ENCODE data around the gene SYNPO. TPM values are rescaled to one million over a fixed set of nuclear protein-coding genes. Genes with fewer than 3 reads are reported as not detected.

The SYNPO gene
- total RNA-seq, 4 donors from 2014 or later: 20.4 to 54.0 (median 39.3) TPM

- no peak overlapping the region for H3K4me3 ChIP-seq
- no peaks in the 10 kb centered on the region for H3K9me3 ChIP-seq
- WGBS: 92% methylated on average over 6 of the region's 6 CpGs
- TF ChIP-seq POLR2A (IDR thresholded peaks at IDR 0.05; ENCODE audit: low read depth) (no peak), POLR2AphosphoS5 (IDR thresholded peaks at IDR 0.05) (no peak), EP300 (IDR thresholded peaks at IDR 0.05) (no peak), CTCF (IDR thresholded peaks at IDR 0.05) (no peak)
- H3K4me1 ChIP-seq: peaks cover 22 to 44% (median 30%) of the 10 kb centered on the region in 4 donors
- DNase-seq (ENCODE audit: extremely low spot score): no peak
- H3K27ac ChIP-seq (replicated peaks in 1 of 4): no peak overlapping the region
- H3K36me3 ChIP-seq: no peaks in the 10 kb centered on the region
- intact Hi-C loops (cut with DNase I): no loop called here
- no peaks in the 10 kb centered on the region for H3K27me3 ChIP-seq
These were observed 35.5 kb upstream of the SYNPO start for GRCh38 chr5:150604894-150605440.

- 81% methylated on average over 6 of the region's 6 CpGs for WGBS
- TF ChIP-seq POLR2AphosphoS5 (IDR thresholded peaks at IDR 0.05) (no peak), EP300 (IDR thresholded peaks at IDR 0.05) (no peak), CTCF (IDR thresholded peaks at IDR 0.05) (no peak), POLR2A (IDR thresholded peaks at IDR 0.05; ENCODE audit: low read depth) (no peak)
- intact Hi-C loops (cut with DNase I): no loop called here
- H3K27ac ChIP-seq (replicated peaks in 1 of 4): no peak overlapping the region
- H3K4me3 ChIP-seq: no peak overlapping the region
- no peaks in the 10 kb centered on the region for H3K27me3 ChIP-seq
- no peaks in the 10 kb centered on the region for H3K9me3 ChIP-seq
- no peak for DNase-seq (ENCODE audit: extremely low spot score)
- no peaks in the 10 kb centered on the region for H3K36me3 ChIP-seq
- peaks cover 22 to 44% (median 30%) of the 10 kb centered on the region in 4 donors for H3K4me1 ChIP-seq
These were observed 34.9 kb upstream of the SYNPO start for GRCh38 chr5:150605546-150605945.

- intact Hi-C loops (cut with DNase I): no loop called here
These were observed 34.0 kb upstream of the SYNPO start for GRCh38 chr5:150606476-150606875.

GRCh38 chr5:150607105-150607504, 33.4 kb upstream of the SYNPO start:
- no peaks in the 10 kb centered on the region for H3K36me3 ChIP-seq
- H3K9me3 ChIP-seq: no peaks in the 10 kb centered on the region
- 93% methylated on average over 6 of the region's 6 CpGs for WGBS
- TF ChIP-seq CTCF (IDR thresholded peaks at IDR 0.05): no peak
- TF ChIP-seq POLR2AphosphoS5 (IDR thresholded peaks at IDR 0.05): no peak
- no peak for TF ChIP-seq EP300 (IDR thresholded peaks at IDR 0.05)
- TF ChIP-seq POLR2A (IDR thresholded peaks at IDR 0.05; ENCODE audit: low read depth): no peak
- peaks cover 28 to 54% (median 36%) of the 10 kb centered on the region in 4 donors for H3K4me1 ChIP-seq
- DNase-seq (ENCODE audit: extremely low spot score): no peak
- intact Hi-C loops (cut with DNase I): no loop called here
- H3K27ac ChIP-seq (replicated peaks in 1 of 4): no peak overlapping the region
- H3K27me3 ChIP-seq: no peaks in the 10 kb centered on the region
- H3K4me3 ChIP-seq: no peak overlapping the region

More at GRCh38 chr5:150606476-150606875, 34.0 kb upstream of the SYNPO start:
- H3K4me3 ChIP-seq: no peak overlapping the region
- no peak overlapping the region for H3K27ac ChIP-seq (replicated peaks in 1 of 4)
- H3K9me3 ChIP-seq: no peaks in the 10 kb centered on the region
- 83% methylated on average over 9 of the region's 9 CpGs for WGBS
- no peak for DNase-seq (ENCODE audit: extremely low spot score)
- no peaks in the 10 kb centered on the region for H3K27me3 ChIP-seq
- TF ChIP-seq POLR2A (IDR thresholded peaks at IDR 0.05; ENCODE audit: low read depth) (no peak), EP300 (IDR thresholded peaks at IDR 0.05) (no peak), POLR2AphosphoS5 (IDR thresholded peaks at IDR 0.05) (no peak), CTCF (IDR thresholded peaks at IDR 0.05) (no peak)
- H3K4me1 ChIP-seq: peaks cover 22 to 48% (median 30%) of the 10 kb centered on the region in 4 donors
- no peaks in the 10 kb centered on the region for H3K36me3 ChIP-seq

- WGBS: 81% methylated on average over 4 of the region's 4 CpGs
- Histone ChIP-seq H3K36me3 (no peaks in the 10 kb centered on the region), H3K9me3 (no peaks in the 10 kb centered on the region), H3K4me3 (no peak overlapping the region), H3K4me1 (peaks cover 37 to 58% (median 40%) of the 10 kb centered on the region in 4 donors), H3K27me3 (no peaks in the 10 kb centered on the region), H3K27ac (replicated peaks in 1 of 4) (no peak overlapping the region)
- DNase-seq (ENCODE audit: extremely low spot score): no peak
- intact Hi-C loops (cut with DNase I): no loop called here
- TF ChIP-seq CTCF (IDR thresholded peaks at IDR 0.05) (no peak), POLR2AphosphoS5 (IDR thresholded peaks at IDR 0.05) (no peak), POLR2A (IDR thresholded peaks at IDR 0.05; ENCODE audit: low read depth) (no peak), EP300 (IDR thresholded peaks at IDR 0.05) (no peak)
These were observed 32.5 kb upstream of the SYNPO start for GRCh38 chr5:150607991-150608390.
